ENCODE measurements around the gene ALDH5A1. TPM values are rescaled to one million over a fixed set of nuclear protein-coding genes. Genes with fewer than 3 reads are reported as not detected.

Gene ALDH5A1
- total RNA-seq, 2 experiments from 2014 or later = 180 to 260 TPM

DNA sequence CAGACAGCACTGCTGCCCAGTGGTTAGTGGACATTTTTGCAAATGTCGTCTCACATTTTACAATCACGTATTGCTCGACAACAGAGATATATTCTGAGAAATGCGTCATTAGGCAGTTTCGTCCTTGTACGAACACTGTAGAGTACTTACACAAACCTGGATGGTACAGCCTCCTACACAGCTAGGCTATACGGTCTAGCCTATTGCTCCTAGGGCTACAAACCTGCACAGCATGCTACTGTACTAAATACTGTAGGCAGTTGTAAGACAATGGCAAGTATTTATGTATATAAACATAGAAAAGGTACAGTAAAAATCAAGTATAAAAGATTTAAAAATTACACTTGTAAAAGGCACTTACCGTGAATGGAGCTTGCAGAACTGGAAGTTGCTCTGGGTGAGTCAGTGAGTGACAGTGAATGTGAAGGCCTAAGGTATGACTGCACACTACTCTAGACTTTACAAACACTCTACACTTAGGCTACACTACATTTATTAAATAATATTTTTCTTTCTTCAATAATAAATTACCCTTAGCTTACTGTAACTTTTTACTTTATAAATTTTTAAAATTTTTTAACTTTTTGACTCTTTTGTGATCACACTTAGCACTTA lies 43.1 kb downstream of the ALDH5A1 start:
- CTCF ChIA-PET (ENCODE audit: unreplicated experiment) = no interaction called here
- BruUV-seq (replicated peaks) = no TSS peak
- no peak for DNase-seq (ENCODE audit: low spot score)

DNA sequence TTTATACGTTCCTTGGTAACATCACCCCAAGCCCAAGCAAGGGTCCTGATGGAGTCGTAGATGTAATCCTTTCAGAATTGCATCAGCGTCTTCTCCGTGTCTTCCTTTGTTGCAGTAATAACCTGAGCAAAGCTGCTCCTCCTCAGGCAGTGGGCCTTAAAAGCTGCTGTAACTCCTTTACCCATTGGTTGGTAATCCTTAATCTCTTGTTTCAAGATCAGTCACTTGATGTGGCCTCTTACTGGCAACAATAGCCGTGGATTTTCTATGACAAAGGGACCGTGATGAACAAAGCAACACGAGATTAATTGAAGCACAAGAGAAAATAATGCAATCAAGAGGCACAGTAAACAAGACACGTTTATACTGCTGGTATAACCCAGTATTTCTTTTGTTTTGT lies 44.6 kb downstream of the ALDH5A1 start:
- no peaks in the 10 kb centered on the region for H3K9me2 ChIP-seq (ENCODE audit: insufficient read depth, low read length)
- H3K27ac ChIP-seq (ENCODE audit: low read depth, low read length, poor library complexity, severe bottlenecking) = no peak overlapping the region
- CTCF ChIA-PET (ENCODE audit: unreplicated experiment) = no interaction called here

More for the DNA sequence above, 43.1 kb downstream of the ALDH5A1 start:
- no peaks in the 10 kb centered on the region for H3K9me2 ChIP-seq (ENCODE audit: insufficient read depth, low read length)
- TF ChIP-seq EZH2phosphoT487 (IDR thresholded peaks at IDR 0.05; ENCODE audit: borderline replicate concordance, low read depth, low read length) = no peak
- TF ChIP-seq, protein P1, sequence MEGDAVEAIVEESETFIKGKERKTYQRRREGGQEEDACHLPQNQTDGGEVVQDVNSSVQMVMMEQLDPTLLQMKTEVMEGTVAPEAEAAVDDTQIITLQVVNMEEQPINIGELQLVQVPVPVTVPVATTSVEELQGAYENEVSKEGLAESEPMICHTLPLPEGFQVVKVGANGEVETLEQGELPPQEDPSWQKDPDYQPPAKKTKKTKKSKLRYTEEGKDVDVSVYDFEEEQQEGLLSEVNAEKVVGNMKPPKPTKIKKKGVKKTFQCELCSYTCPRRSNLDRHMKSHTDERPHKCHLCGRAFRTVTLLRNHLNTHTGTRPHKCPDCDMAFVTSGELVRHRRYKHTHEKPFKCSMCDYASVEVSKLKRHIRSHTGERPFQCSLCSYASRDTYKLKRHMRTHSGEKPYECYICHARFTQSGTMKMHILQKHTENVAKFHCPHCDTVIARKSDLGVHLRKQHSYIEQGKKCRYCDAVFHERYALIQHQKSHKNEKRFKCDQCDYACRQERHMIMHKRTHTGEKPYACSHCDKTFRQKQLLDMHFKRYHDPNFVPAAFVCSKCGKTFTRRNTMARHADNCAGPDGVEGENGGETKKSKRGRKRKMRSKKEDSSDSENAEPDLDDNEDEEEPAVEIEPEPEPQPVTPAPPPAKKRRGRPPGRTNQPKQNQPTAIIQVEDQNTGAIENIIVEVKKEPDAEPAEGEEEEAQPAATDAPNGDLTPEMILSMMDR (conservative IDR thresholded peaks at IDR 0.05; ENCODE audit: low read length) = no peak
- H3K9me3 ChIP-seq (ENCODE audit: low read length) = no peaks in the 10 kb centered on the region; the same call in 1 of the 2 replicates
- no peak overlapping the region for H2AFZ ChIP-seq (ENCODE audit: low read length)
- H3K79me2 ChIP-seq (ENCODE audit: insufficient read depth, low read depth, low read length) = no peaks in the 10 kb centered on the region
- no peaks in the 10 kb centered on the region for H3K4me1 ChIP-seq (ENCODE audit: insufficient read depth, low read length, poor library complexity, severe bottlenecking)
- no peak overlapping the region for H3K27ac ChIP-seq (ENCODE audit: low read depth, low read length, poor library complexity, severe bottlenecking)
- H3K4me3 ChIP-seq (ENCODE audit: low read depth, low read length, poor library complexity, severe bottlenecking) = no peak overlapping the region
- POLR2A ChIA-PET = interaction anchor here (0.6 to 1.5 kb wide), 2 partner anchors 9 to 1681 kb away, joined by 3 to 4 read pairs; no protein-coding TSS in a partner anchor
- H3K36me3 ChIP-seq (ENCODE audit: insufficient read depth, low read length) = peaks cover 91% of the 10 kb centered on the region
- no peaks in the 10 kb centered on the region for H4K20me1 ChIP-seq (ENCODE audit: insufficient read depth, low read length)
- intact Hi-C loops (cut with micrococcal nuclease; ENCODE audit: unreplicated experiment) = no loop called here
- no peak overlapping the region for H3K4me2 ChIP-seq (ENCODE audit: low read length)

More for the DNA sequence above, 44.6 kb downstream of the ALDH5A1 start:
- Histone ChIP-seq H3K9me3 (ENCODE audit: low read length) (no peaks in the 10 kb centered on the region; the same call in 1 of the 2 replicates), H3K79me2 (ENCODE audit: insufficient read depth, low read depth, low read length) (no peaks in the 10 kb centered on the region), H4K20me1 (ENCODE audit: insufficient read depth, low read length) (no peaks in the 10 kb centered on the region), H2AFZ (ENCODE audit: low read length) (no peak overlapping the region), H3K4me2 (ENCODE audit: low read length) (no peak overlapping the region), H3K4me1 (ENCODE audit: insufficient read depth, low read length, poor library complexity, severe bottlenecking) (no peaks in the 10 kb centered on the region), H3K4me3 (ENCODE audit: low read depth, low read length, poor library complexity, severe bottlenecking) (no peak overlapping the region), H3K36me3 (ENCODE audit: insufficient read depth, low read length) (peaks cover 78% of the 10 kb centered on the region)
- TF ChIP-seq, protein P1 (conservative IDR thresholded peaks at IDR 0.05; ENCODE audit: low read length) = no peak
- TF ChIP-seq EZH2phosphoT487 (IDR thresholded peaks at IDR 0.05; ENCODE audit: borderline replicate concordance, low read depth, low read length) = no peak
- no peak for DNase-seq (ENCODE audit: low spot score)
- POLR2A ChIA-PET = interaction anchor here (0.5 kb wide), 1 partner anchor 42 kb away, joined by 3 read pairs; no protein-coding TSS in a partner anchor
- intact Hi-C loops (cut with micrococcal nuclease; ENCODE audit: unreplicated experiment) = no loop called here
- BruUV-seq (replicated peaks) = no TSS peak

Data from OCI-LY7 (cell line).